Breast epithelium (tissue), 3 donors: ENCODE data around the gene FBXO15.

Experiments
- POLR2AphosphoS5 ChIP-seq, 3 donors: sonication (generic); formaldehyde crosslinking; IDR thresholded peaks; one replicate each; pipeline ENCODE4 v1.6.1; 2017; ENCODE audit warnings: antibody characterized with exemption in 3 of 3
- TF ChIP-seq, protein P1 (sequence below), 3 donors: fragments of 450-650 bp; IDR thresholded peaks; one replicate each; pipeline ENCODE4 v1.5.1; 2016 to 2017; ENCODE audit warnings: antibody characterized with exemption in 3 of 3, mild to moderate bottlenecking in 3 of 3, moderate library complexity in 3 of 3

DNA sequence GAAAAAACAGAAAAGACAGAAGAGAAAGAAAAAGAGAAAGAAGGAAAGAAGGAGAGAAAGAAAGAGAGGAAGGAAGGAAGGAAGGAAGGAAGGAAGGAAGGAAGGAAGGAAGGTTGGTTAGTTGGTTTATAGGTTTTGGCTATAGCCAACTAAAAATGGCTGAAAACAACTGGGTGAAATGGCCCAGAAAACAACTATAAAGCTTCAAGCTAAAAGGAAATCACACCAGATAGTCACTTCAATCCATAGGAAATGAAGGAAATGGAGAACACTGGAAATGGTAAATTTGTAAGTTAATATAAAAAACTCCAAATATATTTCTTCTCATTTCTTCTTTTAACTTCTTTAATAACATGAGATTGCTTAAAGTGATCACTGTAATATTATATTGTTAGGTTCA is 118.5 kb downstream of the FBXO15 start:
- TF ChIP-seq, protein P1, sequence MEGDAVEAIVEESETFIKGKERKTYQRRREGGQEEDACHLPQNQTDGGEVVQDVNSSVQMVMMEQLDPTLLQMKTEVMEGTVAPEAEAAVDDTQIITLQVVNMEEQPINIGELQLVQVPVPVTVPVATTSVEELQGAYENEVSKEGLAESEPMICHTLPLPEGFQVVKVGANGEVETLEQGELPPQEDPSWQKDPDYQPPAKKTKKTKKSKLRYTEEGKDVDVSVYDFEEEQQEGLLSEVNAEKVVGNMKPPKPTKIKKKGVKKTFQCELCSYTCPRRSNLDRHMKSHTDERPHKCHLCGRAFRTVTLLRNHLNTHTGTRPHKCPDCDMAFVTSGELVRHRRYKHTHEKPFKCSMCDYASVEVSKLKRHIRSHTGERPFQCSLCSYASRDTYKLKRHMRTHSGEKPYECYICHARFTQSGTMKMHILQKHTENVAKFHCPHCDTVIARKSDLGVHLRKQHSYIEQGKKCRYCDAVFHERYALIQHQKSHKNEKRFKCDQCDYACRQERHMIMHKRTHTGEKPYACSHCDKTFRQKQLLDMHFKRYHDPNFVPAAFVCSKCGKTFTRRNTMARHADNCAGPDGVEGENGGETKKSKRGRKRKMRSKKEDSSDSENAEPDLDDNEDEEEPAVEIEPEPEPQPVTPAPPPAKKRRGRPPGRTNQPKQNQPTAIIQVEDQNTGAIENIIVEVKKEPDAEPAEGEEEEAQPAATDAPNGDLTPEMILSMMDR (IDR thresholded peaks at IDR 0.05) = no peak
- TF ChIP-seq POLR2AphosphoS5 (IDR thresholded peaks at IDR 0.05) = no peak
